B cell (primary cell): ENCODE data around the gene PPM1M. TPM values are rescaled to one million over a fixed set of nuclear protein-coding genes. Genes with fewer than 3 reads are reported as not detected.

ENCODE experiments used
- ATAC-seq: fragments of 200-7000 bp; cut with Tn5 transposase; one replicate; pipeline ENCODE4 v1.10.0; 2021; ENCODE audit warnings: low read depth, mild to moderate bottlenecking, moderate number of reproducible peaks, moderate library complexity
- CTCF ChIA-PET: fragments of 350-600 bp; sonication (Branson Sonifier 250); formaldehyde crosslinking; loops from one replicate; lab custom pipeline; 2021; ENCODE audit warnings: antibody characterized with exemption, inconsistent platforms; lab: Charles Lee
- POLR2A ChIA-PET: fragments of 350-600 bp; sonication (Branson Sonifier 250); formaldehyde crosslinking; loops from one replicate; lab custom pipeline; 2021; ENCODE audit warnings: antibody characterized with exemption; lab: Charles Lee
- DNase-seq: peaks from one replicate; pipeline ENCODE4 v3.0.0; 2013
- H2AFZ ChIP-seq: 2 replicates; pipeline ENCODE4 v1.6.1; 2012; ENCODE audit warnings: mild to moderate bottlenecking, low read depth, low read length; ENCODE audit not compliant: insufficient read depth, poor library complexity, severe bottlenecking
- H3K27ac ChIP-seq, 2 donors: 1 replicate in 1 of 2; 2 replicates in 1 of 2; pipeline ENCODE4 v1.5.1; 2012 to 2013; ENCODE audit warnings: low read length in 2 of 2, mild to moderate bottlenecking in 2 of 2, moderate library complexity in 1 of 2
- H3K27me3 ChIP-seq, 4 experiments: fragments of 200-600 bp in 1 of 4; sonication (generic) in 1 of 4; replicated peaks in 1 of 4; 1 replicate in 2 of 4; 2 replicates in 2 of 4; pipeline versions ENCODE4 v1.6.1 to v1.7.0; 2013 to 2016; ENCODE audit warnings: low read length in 3 of 4, mild to moderate bottlenecking in 2 of 4, mixed read lengths in 1 of 4, moderate library complexity in 1 of 4; ENCODE audit not compliant: insufficient read depth in 4 of 4, control insufficient read depth in 3 of 4; ENCODE audit errors: control extremely low read depth in 1 of 4
- H3K36me3 ChIP-seq, 2 experiments: replicated peaks in 1 of 2; 1 replicate in 1 of 2; 2 replicates in 1 of 2; pipeline versions ENCODE4 v1.6.1 to v1.7.1; 2013; ENCODE audit warnings: low read length in 1 of 2; ENCODE audit not compliant: insufficient read depth in 2 of 2, control insufficient read depth in 1 of 2; ENCODE audit errors: control extremely low read depth in 1 of 2, extremely low read depth in 1 of 2
- H3K4me1 ChIP-seq, 2 donors: fragments of 200-600 bp in 1 of 2; sonication (generic) in 1 of 2; 1 replicate in 1 of 2; 2 replicates in 1 of 2; pipeline versions ENCODE4 v1.5.1 to v1.6.1; 2013 to 2017; ENCODE audit warnings: low read length in 2 of 2; ENCODE audit not compliant: control insufficient read depth in 2 of 2, insufficient read depth in 2 of 2
- H3K4me2 ChIP-seq: replicated peaks from 2 replicates; pipeline ENCODE3; 2012; ENCODE audit warnings: mild to moderate bottlenecking, low read depth, low read length; ENCODE audit not compliant: poor library complexity, severe bottlenecking
- H3K4me3 ChIP-seq, 5 experiments: fragments of 200-600 bp in 1 of 5; sonication (generic) in 1 of 5; 1 replicate in 3 of 5; 2 replicates in 2 of 5; pipeline versions ENCODE4 v1.5.1 to v1.7.0; 2011 to 2016; ENCODE audit warnings: low read length in 4 of 5, mild to moderate bottlenecking in 4 of 5, low read depth in 2 of 5, control low read depth in 1 of 5, moderate library complexity in 1 of 5; ENCODE audit not compliant: insufficient read depth in 1 of 5; ENCODE audit errors: control extremely low read depth in 1 of 5, extremely low read depth in 1 of 5
- H3K79me2 ChIP-seq: fragments of 200-600 bp; sonication (generic); one replicate; pipeline ENCODE4 v1.6.0; 2016; ENCODE audit warnings: low read length; ENCODE audit not compliant: control insufficient read depth, insufficient read depth
- H3K9ac ChIP-seq: fragments of 200-600 bp; sonication (generic); 2 replicates; pipeline ENCODE4 v1.6.1; 2017; ENCODE audit warnings: mild to moderate bottlenecking, low read length, moderate library complexity
- H3K9me3 ChIP-seq, 3 donors: one replicate each; pipeline versions ENCODE4 v1.6.1 to v1.7.1; 2013; ENCODE audit warnings: low read length in 2 of 3; ENCODE audit not compliant: control insufficient read depth in 2 of 3, insufficient read depth in 1 of 3; ENCODE audit errors: control extremely low read depth in 1 of 3
- H4K20me1 ChIP-seq: 2 replicates; pipeline ENCODE4 v1.6.0; 2012; ENCODE audit warnings: mild to moderate bottlenecking, low read length; ENCODE audit not compliant: insufficient read depth, control insufficient read depth, poor library complexity, severe bottlenecking
- H3K27ac Mint-ChIP-seq: one replicate; pipeline ENCODE4 v1.8.0; 2021; ENCODE audit warnings: mixed read lengths
- H3K27me3 Mint-ChIP-seq: one replicate; pipeline ENCODE4 v1.8.0; 2021; ENCODE audit warnings: mixed read lengths
- H3K4me1 Mint-ChIP-seq: one replicate; pipeline ENCODE4 v1.8.0; 2021; ENCODE audit warnings: mixed read lengths
- H3K4me3 Mint-ChIP-seq: one replicate; pipeline ENCODE4 v1.8.0; 2021; ENCODE audit warnings: mixed read lengths
- H3K9me3 Mint-ChIP-seq: one replicate; pipeline ENCODE4 v1.8.0; 2022; ENCODE audit warnings: mixed read lengths; ENCODE audit not compliant: insufficient read depth
- EZH2 ChIP-seq: IDR thresholded peaks from 2 replicates; pipeline ENCODE4 v1.6.1; 2012; ENCODE audit warnings: borderline replicate concordance, low read depth, mild to moderate bottlenecking, moderate library complexity, low read length; ENCODE audit not compliant: insufficient read depth, poor library complexity, severe bottlenecking
- WGBS: methylation state at CpG from one replicate; pipeline ENCODE4 v1.1.5; 2013; ENCODE audit warnings: missing lambda C conversion rate; ENCODE audit not compliant: insufficient coverage; 5-methylcytosine and 5-hydroxymethylcytosine counted together
- intact Hi-C: fragments of 100-400 bp; cut with micrococcal nuclease; formaldehyde crosslinking; loops from one replicate; pipeline ENCODE4 v1.10.0; 2022
- polyA plus RNA-seq: library from polyadenylated mRNA; depleted of rRNA; stranded (reverse); fragments of >200 nt; gene quantifications from 2 replicates; pipeline ENCODE4 v1.2.3, GENCODE V29; 2012
- small RNA-seq: library from RNA; depleted of rRNA; stranded (forward); fragments of <200 nt; gene quantifications from one replicate; pipeline ENCODE3, GENCODE V24; 2012; ENCODE audit warnings: low replicate concordance, low read depth; ENCODE audit not compliant: insufficient read length
- total RNA-seq, 2 donors: library from RNA; stranded (reverse); fragments of 120-200 nt in 1 of 2; gene quantifications; 1 replicate in 1 of 2; 2 replicates in 1 of 2; pipeline versions ENCODE4 v1.2.3 to v1.2.4, GENCODE V29; 2013 to 2022
- TF ChIP-seq, protein P1 (sequence below): fragments of 200-600 bp; IDR thresholded peaks from one replicate; pipeline ENCODE4 v1.8.0; 2022; ENCODE audit warnings: antibody characterized with exemption, mild to moderate bottlenecking

The PPM1M gene
- total and polyA plus RNA-seq, 2 donors (not counting 1 experiment from before 2014, with no cell fraction given), result 45.0 to 65.2 TPM

DNA sequence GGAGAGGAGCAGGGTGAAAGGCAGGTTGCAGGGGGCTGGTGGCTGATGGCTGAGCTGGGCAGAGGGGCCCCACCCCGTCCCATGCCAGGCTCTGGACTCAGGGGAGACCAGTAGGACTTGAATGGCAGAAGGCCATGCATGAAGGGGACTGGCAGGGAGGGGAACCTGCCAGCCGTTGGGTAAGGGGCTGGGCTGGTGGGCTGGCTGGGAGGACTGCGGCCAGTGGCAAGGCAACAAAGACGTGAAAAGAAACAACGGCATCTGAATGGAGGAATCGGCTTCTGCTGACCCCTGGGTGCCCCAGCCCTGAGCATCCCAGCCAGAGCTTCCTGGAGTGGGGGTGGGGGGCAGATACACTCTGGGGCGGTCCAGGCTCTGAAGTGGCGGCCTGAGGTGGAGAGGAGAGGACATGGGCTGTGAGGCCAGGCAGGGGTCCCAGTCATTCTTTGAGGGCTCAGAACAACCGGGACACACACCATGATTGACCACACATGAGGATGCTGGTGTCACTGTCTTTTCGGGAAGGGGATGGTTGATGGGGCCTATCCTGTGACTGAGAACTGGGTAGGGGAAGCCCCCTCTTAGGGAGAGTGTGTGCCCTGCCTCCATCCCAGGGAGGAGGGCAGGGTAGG is 53.8 kb downstream of the PPM1M start:
- Histone ChIP-seq H3K4me3 (no peak overlapping the region), H3K27me3 (no peaks in the 10 kb centered on the region), H3K4me2 (peak overlapping the region; percentile 2), H3K27ac (no peak overlapping the region), H3K9ac (no peak overlapping the region), H2AFZ (no peak overlapping the region), H3K9me3 (no peaks in the 10 kb centered on the region), H3K36me3 (peaks cover 2% of the 10 kb centered on the region in 2 experiments), H3K4me1 (peaks cover 0 to 16% of the 10 kb centered on the region in 2 donors), H4K20me1 (peaks cover 6% of the 10 kb centered on the region), H3K79me2 (peaks cover 10% of the 10 kb centered on the region)
- no peak for TF ChIP-seq EZH2
- TF ChIP-seq, protein P1, sequence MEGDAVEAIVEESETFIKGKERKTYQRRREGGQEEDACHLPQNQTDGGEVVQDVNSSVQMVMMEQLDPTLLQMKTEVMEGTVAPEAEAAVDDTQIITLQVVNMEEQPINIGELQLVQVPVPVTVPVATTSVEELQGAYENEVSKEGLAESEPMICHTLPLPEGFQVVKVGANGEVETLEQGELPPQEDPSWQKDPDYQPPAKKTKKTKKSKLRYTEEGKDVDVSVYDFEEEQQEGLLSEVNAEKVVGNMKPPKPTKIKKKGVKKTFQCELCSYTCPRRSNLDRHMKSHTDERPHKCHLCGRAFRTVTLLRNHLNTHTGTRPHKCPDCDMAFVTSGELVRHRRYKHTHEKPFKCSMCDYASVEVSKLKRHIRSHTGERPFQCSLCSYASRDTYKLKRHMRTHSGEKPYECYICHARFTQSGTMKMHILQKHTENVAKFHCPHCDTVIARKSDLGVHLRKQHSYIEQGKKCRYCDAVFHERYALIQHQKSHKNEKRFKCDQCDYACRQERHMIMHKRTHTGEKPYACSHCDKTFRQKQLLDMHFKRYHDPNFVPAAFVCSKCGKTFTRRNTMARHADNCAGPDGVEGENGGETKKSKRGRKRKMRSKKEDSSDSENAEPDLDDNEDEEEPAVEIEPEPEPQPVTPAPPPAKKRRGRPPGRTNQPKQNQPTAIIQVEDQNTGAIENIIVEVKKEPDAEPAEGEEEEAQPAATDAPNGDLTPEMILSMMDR, result no peak
- Mint-ChIP-seq H3K9me3 (no peaks in the 10 kb centered on the region), H3K4me1 (peaks cover 21% of the 10 kb centered on the region), H3K27ac (peak overlapping the region; percentile 41), H3K4me3 (no peak overlapping the region), H3K27me3 (no peaks in the 10 kb centered on the region)
- POLR2A ChIA-PET, result no interaction called here
- no peak for DNase-seq
- CTCF ChIA-PET, result interaction anchor here (0.6 to 12.8 kb wide), 7 partner anchors 7 to 79 kb away, joined by 3 to 352 read pairs (median 7); partner anchors contain the start of gene GLYCTK
- 70% methylated on average over 10 of the region's 10 CpGs for WGBS
- intact Hi-C loops, result no loop called here
- no peak for ATAC-seq

Small RNA genes within 50 kb of the gene (small RNA-seq; reads per million reads assigned to genes)
- gene MIR135A1 (not detected), gene MIRLET7G (1,135 reads per million, percentile 98 among the genes with 10 or more reads in this experiment)

Other genes with a start within 250 kb of the PPM1M start
- gene RPL29, start 249.9 kb upstream of the PPM1M start, total RNA-seq, result 1,460 and 1,552 TPM in 2 replicates
- gene RPL29, start 249.9 kb upstream of the PPM1M start, polyA plus RNA-seq, result 2,693 and 3,787 TPM in 2 replicates
- 6.9 TPM in 2 replicates for gene DUSP7, start 189.2 kb upstream of the PPM1M start, total RNA-seq
- 2.9 and 5.1 TPM in 2 replicates for gene DUSP7, start 189.2 kb upstream of the PPM1M start, polyA plus RNA-seq
- 2.4 and 2.8 TPM in 2 replicates for gene POC1A, start 91.3 kb upstream of the PPM1M start, total RNA-seq
- gene POC1A, start 91.3 kb upstream of the PPM1M start, polyA plus RNA-seq, result 1.4 and 1.7 TPM in 2 replicates
- gene ALAS1, start 47.6 kb upstream of the PPM1M start, total RNA-seq, result 26.1 and 28.3 TPM in 2 replicates
- gene ALAS1, start 47.6 kb upstream of the PPM1M start, polyA plus RNA-seq, result 18.9 and 30.2 TPM in 2 replicates
- 16.0 and 21.0 TPM in 2 replicates for gene TLR9, start 20.1 kb upstream of the PPM1M start, total RNA-seq
- gene TLR9, start 20.1 kb upstream of the PPM1M start, polyA plus RNA-seq, result 1.9 and 3.7 TPM in 2 replicates
- gene TWF2, start 6.6 kb upstream of the PPM1M start, total RNA-seq, result 53.5 and 60.3 TPM in 2 replicates
- gene TWF2, start 6.6 kb upstream of the PPM1M start, polyA plus RNA-seq, result 59.7 and 88.2 TPM in 2 replicates
- gene WDR82, start 32.9 kb downstream of the PPM1M start, total RNA-seq, result 94.0 and 101 TPM in 2 replicates
- 27.8 and 46.5 TPM in 2 replicates for gene WDR82, start 32.9 kb downstream of the PPM1M start, polyA plus RNA-seq
- 39.8 and 45.2 TPM in 2 replicates for gene GLYCTK, start 42.1 kb downstream of the PPM1M start, total RNA-seq
- 34.3 and 46.9 TPM in 2 replicates for gene GLYCTK, start 42.1 kb downstream of the PPM1M start, polyA plus RNA-seq
- 47.2 and 47.6 TPM in 2 replicates for gene DNAH1, start 70.6 kb downstream of the PPM1M start, total RNA-seq
- 59.2 and 60.9 TPM in 2 replicates for gene DNAH1, start 70.6 kb downstream of the PPM1M start, polyA plus RNA-seq
- gene BAP1, start 164.2 kb downstream of the PPM1M start, total RNA-seq, result 91.4 and 94.1 TPM in 2 replicates
- 81.6 and 132 TPM in 2 replicates for gene BAP1, start 164.2 kb downstream of the PPM1M start, polyA plus RNA-seq
- 23.8 and 24.9 TPM in 2 replicates for gene PHF7, start 164.9 kb downstream of the PPM1M start, total RNA-seq
- 12.8 and 22.2 TPM in 2 replicates for gene PHF7, start 164.9 kb downstream of the PPM1M start, polyA plus RNA-seq
- 0.27 and 0.42 TPM in 2 replicates for gene SEMA3G, start 199.3 kb downstream of the PPM1M start, total RNA-seq
- 0.07 and 0.10 TPM in 2 replicates for gene SEMA3G, start 199.3 kb downstream of the PPM1M start, polyA plus RNA-seq
- 1.1 TPM in 1 of 2 replicates, not detected in the other for gene TNNC1, start 208.3 kb downstream of the PPM1M start, total RNA-seq
- gene TNNC1, start 208.3 kb downstream of the PPM1M start, polyA plus RNA-seq, result 5.4 and 16.7 TPM in 2 replicates
- gene NISCH, start 209.8 kb downstream of the PPM1M start, total RNA-seq, result 161 and 169 TPM in 2 replicates
- 127 and 130 TPM in 2 replicates for gene NISCH, start 209.8 kb downstream of the PPM1M start, polyA plus RNA-seq
- gene STAB1, start 249.6 kb downstream of the PPM1M start, total RNA-seq, result 4.0 and 4.5 TPM in 2 replicates
- gene STAB1, start 249.6 kb downstream of the PPM1M start, polyA plus RNA-seq, result 3.8 and 5.6 TPM in 2 replicates